Measurements from ENCODE around the gene SLC31A2.
"Not testable (repeated sequence)": the region's sequence is repeated elsewhere in the genome, so short reads cannot be mapped to it uniquely, and the experiment has no call there.

SLC31A2 gene

GRCh38 chr9:113150670-113151611 lies at the start of gene SLC31A2:
SLC31A2 (plus strand) TSS chr9:113151007; CDS start chr9:113151075, 68 bp downstream.
- H3K4me3 ChIP-seq (ENCODE audit: low read length), result peak within 1 kb of the TSS; percentile 81
- TF ChIP-seq CTCF (conservative IDR thresholded peaks at IDR 0.05; ENCODE audit: low read depth, low read length), result peak; percentile 31
- DNase-seq (ENCODE audit: low read depth), result peak; percentile 31

GRCh38 chr9:113105345-113105744 lies 45.5 kb upstream of the SLC31A2 start:
- not testable (repeated sequence) for DNase-seq (ENCODE audit: low read depth)

GRCh38 chr9:113111065-113111951 lies 39.5 kb upstream of the SLC31A2 start:
- DNase-seq (ENCODE audit: low read depth); H3K4me3 ChIP-seq (ENCODE audit: low read length): not testable (repeated sequence)

More at GRCh38 chr9:113105345-113105744, 45.5 kb upstream of the SLC31A2 start:
- H3K4me3 ChIP-seq (ENCODE audit: low read length), result not testable (repeated sequence)

- not testable (repeated sequence) for H3K4me3 ChIP-seq (ENCODE audit: low read length); DNase-seq (ENCODE audit: low read depth)
Measured at GRCh38 chr9:113112706-113113510, 37.9 kb upstream of the SLC31A2 start.

GRCh38 chr9:113118829-113119228 lies 32.0 kb upstream of the SLC31A2 start:
- not testable (repeated sequence) for DNase-seq (ENCODE audit: low read depth); H3K4me3 ChIP-seq (ENCODE audit: low read length)

GRCh38 chr9:113125386-113126035 lies 25.3 kb upstream of the SLC31A2 start:
- no peak overlapping the region for H3K4me3 ChIP-seq (ENCODE audit: low read length)
- no peak for TF ChIP-seq CTCF (conservative IDR thresholded peaks at IDR 0.05; ENCODE audit: low read depth, low read length)
- no peak for DNase-seq (ENCODE audit: low read depth)

- H3K4me3 ChIP-seq (ENCODE audit: low read length), result no peak overlapping the region
- TF ChIP-seq CTCF (conservative IDR thresholded peaks at IDR 0.05; ENCODE audit: low read depth, low read length), result no peak
- no peak for DNase-seq (ENCODE audit: low read depth)
Measured at GRCh38 chr9:113129466-113129865, 21.3 kb upstream of the SLC31A2 start.

GRCh38 chr9:113129884-113130283 lies 20.9 kb upstream of the SLC31A2 start:
- TF ChIP-seq CTCF (conservative IDR thresholded peaks at IDR 0.05; ENCODE audit: low read depth, low read length), result no peak
- DNase-seq (ENCODE audit: low read depth), result no peak
- no peak overlapping the region for H3K4me3 ChIP-seq (ENCODE audit: low read length)

Data from retinal pigment epithelial cell (primary cell).